GM18526 (cell line): ENCODE measurements around the gene GRK3.

Experiments used
- POLR2A ChIP-seq: IDR thresholded peaks from 3 replicates; pipeline ENCODE4 v1.6.1; 2011; ENCODE audit not compliant: insufficient read length; ENCODE audit errors: extremely low read depth

The GRK3 gene

DNA sequence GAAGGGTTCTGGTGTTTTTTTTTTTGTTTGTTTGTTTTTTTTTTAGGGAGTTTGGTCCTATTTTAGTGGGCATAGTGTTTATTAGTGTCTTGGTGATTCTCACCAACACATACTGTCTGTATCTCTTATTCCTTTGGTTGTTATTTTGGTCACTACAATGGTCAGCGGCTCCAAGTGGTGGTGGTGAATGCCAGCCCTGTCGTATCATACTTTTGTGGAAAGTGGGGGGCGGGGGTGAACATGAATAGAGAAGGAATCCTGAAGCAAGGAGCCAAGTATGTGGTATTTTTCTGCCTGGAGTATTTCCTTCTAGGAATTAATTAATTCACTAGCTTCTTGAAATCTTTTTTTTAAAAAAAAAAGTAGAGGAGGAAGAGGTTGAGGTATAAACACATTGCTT lies 79.6 kb downstream of the GRK3 start:
- TF ChIP-seq POLR2A: no peak

DNA sequence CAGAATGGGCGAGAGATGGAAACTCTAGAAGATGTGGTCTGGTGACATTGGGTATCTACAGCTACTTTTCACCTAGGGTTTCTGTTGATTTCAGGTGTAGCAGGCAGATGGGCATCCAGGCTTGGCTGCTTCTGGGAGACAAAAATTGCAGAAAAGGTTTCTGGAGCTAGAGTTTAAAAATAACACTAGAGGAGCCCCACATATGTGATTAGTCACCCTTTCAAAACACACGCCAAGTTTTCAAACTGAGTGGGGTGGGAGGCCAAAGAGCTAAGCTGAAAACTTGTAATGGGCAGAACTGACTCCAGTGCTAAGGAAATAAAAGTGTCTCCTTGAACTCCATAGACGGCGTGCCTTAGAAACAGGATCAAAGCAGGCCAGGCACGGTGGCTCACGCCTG lies 80.8 kb downstream of the GRK3 start:
- no peak for TF ChIP-seq POLR2A

DNA sequence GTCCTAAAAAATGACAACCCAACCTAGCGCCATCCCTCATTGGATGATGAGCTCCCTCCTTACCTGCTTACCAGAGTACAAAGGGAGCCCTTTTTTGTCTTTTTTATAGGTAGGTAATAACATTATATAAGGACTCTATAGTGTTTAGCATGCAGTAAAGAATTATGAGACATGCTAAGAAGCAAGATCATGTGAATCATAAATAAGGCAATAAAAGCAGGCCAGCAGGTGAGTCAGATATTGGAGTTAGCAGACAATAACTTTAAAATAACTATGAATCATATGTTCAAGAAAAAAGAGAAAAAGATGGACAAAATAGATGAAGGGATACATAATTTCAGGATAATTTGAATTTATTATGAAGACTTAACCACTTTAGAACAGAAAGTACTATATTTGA lies 81.5 kb downstream of the GRK3 start:
- TF ChIP-seq POLR2A: no peak

DNA sequence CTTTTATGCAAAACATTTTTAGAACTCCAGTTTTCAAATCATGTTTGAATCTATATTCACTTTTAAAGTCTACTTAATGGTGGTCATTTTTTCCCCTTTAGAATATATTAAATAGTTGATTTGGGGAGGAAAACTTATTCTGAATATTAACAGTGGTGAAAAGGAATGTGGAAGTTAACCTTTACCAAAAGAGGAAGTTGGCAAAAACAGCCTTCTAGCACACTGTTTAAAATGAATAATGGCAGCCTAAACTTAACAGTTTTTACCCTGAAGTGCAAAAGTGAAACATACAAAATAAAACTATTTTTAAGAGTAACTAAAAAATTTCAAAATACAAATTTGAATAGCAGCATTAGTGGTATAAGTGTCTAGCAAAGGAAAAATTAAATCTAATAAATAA lies 86.4 kb downstream of the GRK3 start:
- TF ChIP-seq POLR2A: no peak

DNA sequence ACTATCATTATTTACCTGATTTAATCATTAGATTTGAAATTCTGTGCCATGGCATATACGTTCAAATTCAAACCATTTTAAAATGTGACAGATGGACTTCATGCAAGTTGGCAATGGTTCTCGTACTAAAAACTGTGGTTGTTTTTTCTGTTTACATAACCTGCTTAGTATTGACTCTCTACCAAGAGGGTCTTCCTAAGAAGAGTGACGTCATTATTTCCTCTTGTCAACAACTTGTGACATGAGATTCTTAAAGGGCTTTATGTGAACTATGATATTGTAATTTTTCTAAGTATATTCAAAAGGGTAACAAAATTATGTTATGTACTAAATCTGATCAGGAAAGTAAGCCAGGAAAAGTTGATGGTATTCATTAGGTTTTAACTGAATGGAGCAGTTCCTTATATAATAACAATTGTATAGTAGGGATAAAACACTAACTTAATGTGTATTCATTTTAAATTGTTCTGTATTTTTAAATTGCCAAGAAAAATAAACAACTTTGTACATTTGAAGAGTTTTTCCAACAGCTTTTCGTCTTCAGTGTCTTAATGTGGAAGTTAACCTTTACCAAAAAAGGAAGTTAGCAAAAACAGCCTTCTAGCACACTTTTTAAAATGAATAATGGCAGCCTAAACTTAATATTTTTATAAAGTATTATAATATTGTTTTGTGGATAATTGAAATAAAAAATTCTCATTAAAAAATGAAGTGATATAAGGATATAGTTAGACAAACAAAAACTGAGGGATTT lies 87.0 kb downstream of the GRK3 start:
- TF ChIP-seq POLR2A: no peak

DNA sequence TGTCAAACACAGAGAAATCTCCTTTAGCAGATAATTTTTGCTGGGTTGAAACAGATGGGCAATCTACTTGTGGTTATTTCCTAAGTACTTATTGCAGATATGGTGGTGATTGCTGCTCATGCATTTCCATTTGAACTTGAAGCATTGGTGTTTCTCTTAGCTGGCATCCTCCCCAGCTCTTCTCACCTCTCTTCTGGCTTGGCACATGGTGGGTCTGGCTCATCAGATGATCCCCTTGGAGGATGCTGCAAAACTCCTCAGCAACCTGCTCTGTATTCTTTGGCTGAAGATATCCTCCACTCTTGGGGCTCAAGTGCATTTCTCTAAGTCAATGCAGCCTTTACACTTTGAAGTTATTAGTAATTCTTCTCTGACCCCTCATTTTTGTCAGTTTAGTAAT lies 90.2 kb downstream of the GRK3 start:
- TF ChIP-seq POLR2A: no peak

DNA sequence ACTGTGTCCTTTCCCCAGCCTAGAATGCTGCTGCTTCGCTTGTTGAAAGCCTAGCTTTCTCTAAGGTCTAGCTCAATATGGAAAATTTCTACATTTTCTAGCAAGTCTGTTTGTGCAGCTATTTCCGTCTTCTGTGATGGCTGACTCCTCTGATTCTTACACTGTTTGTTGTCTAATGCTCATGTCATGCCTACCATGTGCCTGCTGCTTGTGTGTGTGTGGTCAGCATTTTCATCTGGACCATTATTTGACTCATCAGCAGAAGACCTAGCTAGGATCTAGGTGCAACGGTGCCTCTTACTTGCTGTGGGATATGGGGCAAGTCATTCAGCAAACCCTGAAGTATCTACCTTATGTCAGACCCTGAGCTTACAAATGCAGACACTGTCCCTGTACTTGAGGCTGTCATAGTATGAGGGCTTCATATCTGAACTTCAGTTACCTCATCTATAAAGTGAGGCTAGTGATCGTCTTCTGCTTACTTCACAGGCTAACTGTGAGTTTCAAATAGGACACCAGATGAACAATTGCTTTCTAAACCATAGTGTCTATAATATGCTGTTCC lies 91.0 kb downstream of the GRK3 start:
- no peak for TF ChIP-seq POLR2A

DNA sequence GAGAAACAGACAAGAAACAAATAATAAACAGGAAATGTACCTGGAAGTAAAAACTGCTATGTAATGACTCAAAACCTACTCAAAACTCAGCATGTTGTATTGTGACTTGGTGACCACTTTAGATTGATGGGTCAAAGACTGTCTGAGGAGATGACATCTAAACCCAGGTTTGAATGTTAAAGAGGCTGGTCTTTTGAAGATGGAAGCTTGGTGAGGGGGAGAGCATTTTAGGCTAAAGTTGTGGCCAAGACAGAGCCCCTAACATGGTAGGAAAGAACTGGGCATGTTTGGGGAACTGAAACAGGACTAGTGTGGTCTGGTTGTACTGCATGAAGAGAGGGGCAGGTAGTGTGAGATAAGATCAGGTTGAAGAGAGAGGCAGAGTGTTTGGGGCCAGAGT lies 92.2 kb downstream of the GRK3 start:
- no peak for TF ChIP-seq POLR2A

DNA sequence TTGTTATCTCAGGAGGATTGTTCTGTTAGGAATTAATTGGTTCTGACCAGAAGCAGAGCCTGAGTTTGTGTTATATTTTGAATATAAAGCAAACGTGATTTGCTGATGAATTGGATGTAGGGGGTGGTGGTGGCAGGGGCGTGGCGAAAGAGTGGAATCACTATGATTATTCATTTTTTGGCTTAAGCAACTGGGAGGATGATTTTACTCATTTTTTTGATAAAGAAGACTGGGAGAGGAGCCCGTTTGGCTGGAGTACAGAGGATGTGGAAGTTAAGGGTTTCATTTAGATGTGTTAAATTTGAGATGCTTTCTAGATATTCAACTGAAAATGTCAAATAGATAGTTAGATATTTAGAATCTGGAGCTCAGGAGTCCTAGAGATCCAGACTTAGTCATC lies 94.2 kb downstream of the GRK3 start:
- TF ChIP-seq POLR2A: no peak

DNA sequence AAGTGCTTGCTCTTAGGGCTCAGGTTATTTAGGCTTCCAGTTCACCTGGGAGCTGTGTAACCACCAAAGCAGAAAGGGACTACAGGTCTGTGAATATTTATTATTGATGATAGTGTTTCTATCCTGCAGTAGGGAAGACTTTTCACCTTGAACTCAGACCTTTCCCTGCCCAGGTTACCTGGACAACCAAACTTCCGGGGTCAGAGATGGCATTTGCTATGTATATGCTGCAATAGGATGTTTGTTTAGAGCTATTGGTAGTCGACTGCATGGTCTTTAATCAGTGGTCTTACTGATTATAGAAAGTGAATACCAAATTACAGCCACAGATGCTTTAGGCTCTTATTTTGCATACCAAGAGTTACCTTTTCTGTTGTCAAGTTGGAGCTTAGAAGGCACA lies 94.9 kb downstream of the GRK3 start:
- no peak for TF ChIP-seq POLR2A

DNA sequence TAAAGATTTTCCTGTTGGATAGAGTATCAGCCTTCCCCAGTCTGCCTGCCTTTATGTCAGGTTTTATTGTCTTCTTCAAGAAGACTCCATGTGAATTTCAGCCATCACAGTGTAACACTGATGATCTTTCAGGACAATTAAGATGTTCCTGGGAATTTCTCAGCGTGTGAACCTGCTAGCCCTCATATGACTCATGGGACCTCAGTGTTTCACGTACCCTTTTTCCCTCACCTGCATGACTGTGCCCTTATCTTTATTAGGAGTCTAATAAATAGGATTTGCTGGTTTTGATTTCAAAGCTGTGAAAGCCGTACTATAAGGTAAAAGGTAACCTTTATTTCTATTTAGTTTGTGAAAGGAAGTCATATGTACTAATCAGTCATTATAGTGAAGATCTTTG lies 95.9 kb downstream of the GRK3 start:
- TF ChIP-seq POLR2A: no peak

DNA sequence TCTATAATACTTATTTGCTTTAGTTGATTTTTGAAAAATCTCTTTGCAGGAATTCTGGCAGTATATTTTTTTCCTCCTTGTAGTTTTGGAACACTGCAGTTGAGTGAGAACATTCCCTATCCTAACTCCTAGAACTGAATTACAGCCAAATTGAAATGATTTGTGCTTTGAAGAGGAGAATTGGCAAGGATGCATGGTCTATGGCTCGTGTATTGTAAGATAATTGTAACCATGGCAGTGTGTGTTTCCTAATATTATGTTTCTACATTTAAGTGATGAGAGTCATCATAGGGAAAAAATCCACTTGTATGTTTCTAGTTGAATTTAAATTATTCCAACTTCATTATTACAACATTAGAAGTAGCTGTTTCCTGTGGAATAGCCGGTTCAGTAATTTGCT lies 96.6 kb downstream of the GRK3 start:
- TF ChIP-seq POLR2A: no peak

DNA sequence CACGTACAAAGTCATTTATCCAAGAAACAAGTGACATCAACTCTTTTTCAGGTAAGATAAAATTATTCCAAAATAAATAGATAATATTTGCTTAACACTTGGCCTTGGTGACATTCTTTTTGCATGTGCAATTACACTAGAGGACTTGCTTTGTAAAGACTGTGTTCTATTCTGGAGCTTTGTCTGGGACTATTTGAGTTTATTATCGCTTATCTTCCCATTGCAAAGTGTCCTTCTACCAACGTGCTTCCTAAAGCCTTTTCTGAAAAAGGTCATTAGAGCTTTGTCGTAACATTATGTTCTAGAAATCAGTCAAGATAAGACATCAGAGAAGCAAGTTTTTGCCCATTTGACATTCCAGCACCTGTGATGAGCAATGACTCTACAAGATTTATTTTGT lies 99.2 kb downstream of the GRK3 start:
- no peak for TF ChIP-seq POLR2A

DNA sequence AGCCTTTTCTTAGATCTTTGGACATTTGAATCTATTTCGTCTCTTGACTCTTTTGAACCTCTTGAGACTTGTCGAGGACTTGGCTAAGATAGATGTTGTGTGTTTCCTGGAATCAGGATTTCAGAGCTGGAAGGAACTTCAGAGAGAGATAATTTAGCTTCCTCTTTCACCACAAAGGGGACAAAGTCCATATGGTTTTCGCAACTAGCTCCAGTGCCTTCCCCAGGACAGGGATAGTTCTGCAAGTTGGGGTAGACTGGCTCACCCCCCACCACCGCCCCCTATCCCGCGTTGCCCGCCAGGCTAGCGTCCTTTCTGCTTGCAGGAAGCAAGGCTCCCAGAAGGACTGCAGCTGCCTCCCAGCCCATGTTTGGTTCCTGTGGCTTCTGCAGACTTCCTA lies 101.8 kb downstream of the GRK3 start:
- no peak for TF ChIP-seq POLR2A

DNA sequence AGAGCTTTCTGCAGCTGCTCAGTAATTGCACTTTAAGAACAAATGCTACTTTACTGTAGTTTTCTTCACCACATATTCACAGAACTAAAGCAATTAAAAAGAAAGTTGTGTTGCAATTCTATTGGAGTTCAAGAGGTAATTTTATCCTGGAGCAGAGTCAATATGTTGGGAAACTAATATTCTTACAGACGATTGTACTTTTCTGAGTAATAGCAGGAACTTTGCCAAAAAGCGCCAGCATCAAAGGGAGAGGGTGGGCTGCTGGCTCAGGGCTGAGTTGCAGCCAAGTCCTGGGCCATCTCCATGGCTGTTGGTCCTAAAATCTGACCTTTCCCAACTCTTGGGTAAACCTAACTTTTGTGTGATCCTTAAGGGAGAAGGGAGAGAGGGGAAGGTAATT lies 104.0 kb downstream of the GRK3 start:
- TF ChIP-seq POLR2A: no peak

DNA sequence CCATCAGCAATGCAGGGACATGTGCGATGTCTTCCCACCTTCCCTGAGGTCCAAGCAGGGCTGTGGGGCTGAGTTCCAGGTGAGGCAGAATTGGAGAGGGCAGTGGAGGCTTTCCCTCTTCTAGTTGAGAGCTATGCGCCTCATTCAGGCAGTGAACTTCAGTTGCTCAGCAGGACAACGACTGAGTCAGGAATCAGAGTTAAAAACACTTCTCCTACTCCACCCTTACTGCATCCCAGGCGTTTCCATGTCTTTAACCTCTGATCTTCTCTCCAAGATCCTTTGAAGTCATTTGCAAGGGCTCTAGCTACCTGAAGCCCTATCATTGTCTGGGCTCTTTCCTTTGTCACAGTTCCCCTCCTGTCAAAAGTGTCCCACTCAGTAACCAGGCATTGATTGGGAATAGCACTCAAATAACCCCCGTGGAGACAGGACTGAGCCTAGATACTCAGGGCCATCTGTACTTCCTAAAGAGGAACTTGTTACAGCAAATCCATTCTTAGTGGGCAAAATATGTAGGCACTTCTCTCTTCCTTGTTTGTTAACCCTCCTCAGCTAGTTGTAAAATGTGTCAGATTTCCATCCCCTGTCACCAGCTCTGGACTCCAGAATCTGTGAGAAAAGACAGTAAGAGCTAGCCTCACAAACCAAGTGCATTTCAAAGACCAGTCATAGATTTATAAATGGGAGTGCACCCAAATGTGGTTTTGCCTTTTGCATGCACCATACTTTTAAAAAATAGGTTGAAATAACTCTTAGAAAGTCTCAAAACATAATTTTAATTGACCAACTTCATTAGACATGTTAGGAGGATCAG lies 105.0 kb downstream of the GRK3 start:
- TF ChIP-seq POLR2A: no peak
